ENCODE data around the gene TIMM17A.

- no peak for TF ChIP-seq POLR2A (IDR thresholded peaks at IDR 0.05; ENCODE audit: low read depth, low read length)
- TF ChIP-seq POLR2AphosphoS5 (IDR thresholded peaks at IDR 0.05; ENCODE audit: low read depth, low read length), result no peak
These were observed 26.8 kb downstream of the TIMM17A start for GRCh38 chr1:201982082-201982622.
